PFSK-1 (cell line): ENCODE data around the gene LIMS2.
A peak's percentile ranks its signal among the peaks of the same experiment; 100 is the strongest.

Source experiments
- FOXP2 ChIP-seq: optimal IDR thresholded peaks from 2 replicates; pipeline ENCODE3; 2011; ENCODE audit warnings: borderline replicate concordance, control low read depth, inconsistent platforms; ENCODE audit not compliant: insufficient read depth; ENCODE audit errors: extremely low read length, extremely low read depth
- POLR2AphosphoS5 ChIP-seq: IDR thresholded peaks from 2 replicates; pipeline ENCODE4 v1.6.1; 2012; ENCODE audit warnings: low read depth, mild to moderate bottlenecking, control low read depth, low read length, moderate library complexity
- SIN3A ChIP-seq: IDR thresholded peaks from 2 replicates; pipeline ENCODE4 v1.6.1; 2012; ENCODE audit warnings: mild to moderate bottlenecking, low read length, moderate library complexity, borderline replicate concordance; ENCODE audit not compliant: insufficient read depth
- TAF1 ChIP-seq: IDR thresholded peaks from 2 replicates; pipeline ENCODE4 v1.6.1; 2012; ENCODE audit warnings: low read length, control low read depth, borderline replicate concordance; ENCODE audit not compliant: insufficient read depth
- TF ChIP-seq, protein P1 (sequence below), 2 experiments: IDR thresholded peaks; 2 replicates each; pipeline versions ENCODE4 v1.6.1 to v1.8.0; 2011 to 2012; ENCODE audit warnings: low read depth in 2 of 2, low read length in 2 of 2, control low read depth in 1 of 2, inconsistent platforms in 1 of 2, mild to moderate bottlenecking in 1 of 2, moderate library complexity in 1 of 2; ENCODE audit not compliant: insufficient read depth in 1 of 2

Gene LIMS2

DNA sequence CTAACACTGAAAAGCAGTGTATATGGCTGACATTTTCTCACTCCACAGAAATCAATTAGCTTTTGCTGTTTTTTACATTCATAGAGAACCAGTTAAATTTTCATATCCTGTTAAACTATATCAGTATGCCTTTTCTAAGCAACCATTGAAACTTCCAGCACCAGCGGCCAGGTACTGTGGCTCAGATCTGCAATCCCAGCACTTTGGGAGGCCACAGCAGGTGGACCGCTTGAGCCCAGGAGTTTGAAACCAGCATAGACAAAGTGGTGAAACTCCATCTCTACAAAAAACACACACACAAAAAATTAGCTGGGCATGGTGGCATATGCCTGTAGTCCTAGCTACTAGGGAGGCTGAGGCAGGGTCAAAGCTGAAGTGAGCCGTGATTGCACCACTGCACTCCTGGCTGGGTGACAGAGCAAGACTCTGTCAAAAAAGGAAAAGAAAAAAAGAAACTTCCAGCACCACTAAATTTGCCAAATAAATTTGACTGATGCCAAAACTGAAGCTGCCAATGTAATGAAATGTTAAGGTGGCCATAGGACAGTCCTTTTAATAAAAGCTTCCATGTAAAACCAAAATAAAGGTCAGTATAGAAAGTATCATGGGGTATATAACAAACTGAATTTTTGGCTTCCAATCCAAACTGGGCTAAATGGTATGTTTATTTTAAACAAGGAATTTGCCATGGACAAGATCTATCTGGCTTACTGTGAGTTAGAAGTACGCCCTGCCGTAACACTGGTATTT is 29.5 kb upstream of the LIMS2 start:
- TF ChIP-seq TAF1 (no peak), POLR2AphosphoS5 (no peak), SIN3A (no peak), FOXP2 (no peak)
- TF ChIP-seq, protein P1, sequence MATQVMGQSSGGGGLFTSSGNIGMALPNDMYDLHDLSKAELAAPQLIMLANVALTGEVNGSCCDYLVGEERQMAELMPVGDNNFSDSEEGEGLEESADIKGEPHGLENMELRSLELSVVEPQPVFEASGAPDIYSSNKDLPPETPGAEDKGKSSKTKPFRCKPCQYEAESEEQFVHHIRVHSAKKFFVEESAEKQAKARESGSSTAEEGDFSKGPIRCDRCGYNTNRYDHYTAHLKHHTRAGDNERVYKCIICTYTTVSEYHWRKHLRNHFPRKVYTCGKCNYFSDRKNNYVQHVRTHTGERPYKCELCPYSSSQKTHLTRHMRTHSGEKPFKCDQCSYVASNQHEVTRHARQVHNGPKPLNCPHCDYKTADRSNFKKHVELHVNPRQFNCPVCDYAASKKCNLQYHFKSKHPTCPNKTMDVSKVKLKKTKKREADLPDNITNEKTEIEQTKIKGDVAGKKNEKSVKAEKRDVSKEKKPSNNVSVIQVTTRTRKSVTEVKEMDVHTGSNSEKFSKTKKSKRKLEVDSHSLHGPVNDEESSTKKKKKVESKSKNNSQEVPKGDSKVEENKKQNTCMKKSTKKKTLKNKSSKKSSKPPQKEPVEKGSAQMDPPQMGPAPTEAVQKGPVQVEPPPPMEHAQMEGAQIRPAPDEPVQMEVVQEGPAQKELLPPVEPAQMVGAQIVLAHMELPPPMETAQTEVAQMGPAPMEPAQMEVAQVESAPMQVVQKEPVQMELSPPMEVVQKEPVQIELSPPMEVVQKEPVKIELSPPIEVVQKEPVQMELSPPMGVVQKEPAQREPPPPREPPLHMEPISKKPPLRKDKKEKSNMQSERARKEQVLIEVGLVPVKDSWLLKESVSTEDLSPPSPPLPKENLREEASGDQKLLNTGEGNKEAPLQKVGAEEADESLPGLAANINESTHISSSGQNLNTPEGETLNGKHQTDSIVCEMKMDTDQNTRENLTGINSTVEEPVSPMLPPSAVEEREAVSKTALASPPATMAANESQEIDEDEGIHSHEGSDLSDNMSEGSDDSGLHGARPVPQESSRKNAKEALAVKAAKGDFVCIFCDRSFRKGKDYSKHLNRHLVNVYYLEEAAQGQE (IDR thresholded peaks at IDR 0.05; ENCODE audit: insufficient read depth in 1 of 2, low read depth in 2 of 2, low read length in 2 of 2), result no peak

DNA sequence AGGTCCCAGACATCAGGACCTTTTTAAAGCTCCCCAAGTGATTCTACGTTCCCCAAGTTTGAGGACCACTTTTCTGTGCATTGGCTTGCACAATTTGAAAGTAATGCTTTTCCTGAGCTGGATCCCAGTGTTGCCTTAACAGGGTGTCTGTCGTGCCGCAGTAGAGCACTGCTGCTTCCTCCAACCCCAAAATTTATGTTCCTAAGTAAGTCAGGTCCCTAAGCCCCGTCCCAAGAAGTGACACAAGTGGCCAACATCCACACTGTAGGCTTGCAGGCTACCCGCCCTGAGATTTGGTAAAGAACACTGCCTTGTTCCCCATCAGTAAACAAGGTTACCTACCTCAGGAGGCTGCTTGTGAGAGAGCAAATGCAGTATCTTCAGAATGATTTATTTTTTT is 28.0 kb upstream of the LIMS2 start:
- TF ChIP-seq SIN3A, result no peak
- TF ChIP-seq TAF1, result no peak
- no peak for TF ChIP-seq FOXP2
- TF ChIP-seq, protein P1 (IDR thresholded peaks at IDR 0.05; ENCODE audit: insufficient read depth in 1 of 2, low read depth in 2 of 2, low read length in 2 of 2), result no peak
- TF ChIP-seq POLR2AphosphoS5, result no peak

DNA sequence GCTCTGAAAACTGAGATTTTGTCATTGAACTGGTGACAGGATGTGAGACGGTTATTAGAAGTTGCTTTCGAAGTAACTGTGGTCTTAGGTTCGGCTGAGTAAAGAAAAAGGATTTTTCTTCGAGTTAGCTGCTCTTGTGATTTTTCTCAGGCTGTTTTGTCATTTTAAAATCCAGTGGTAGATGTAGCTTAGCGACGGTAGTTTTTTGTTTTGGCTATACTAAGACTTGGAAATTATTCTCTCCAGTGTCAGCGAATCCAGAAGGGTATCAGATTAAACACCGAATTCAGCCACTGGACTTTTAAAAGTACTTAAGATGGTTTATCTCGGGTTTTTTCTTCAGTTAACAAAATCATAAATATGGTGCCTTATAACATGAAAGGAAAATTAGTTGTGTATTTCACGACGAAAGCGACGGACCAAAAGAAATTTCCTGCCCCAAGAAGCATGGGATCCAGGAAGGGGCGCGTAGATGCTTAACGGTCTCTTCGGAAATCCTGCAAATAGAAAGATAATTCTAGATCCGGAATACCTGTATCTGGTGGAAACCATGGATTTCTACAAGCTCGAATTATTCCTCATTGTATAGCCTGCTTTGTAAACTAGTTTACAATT is 27.2 kb upstream of the LIMS2 start:
- TF ChIP-seq TAF1 (peak; percentile 23; the same call in 1 of the 2 replicates), FOXP2 (no peak)

DNA sequence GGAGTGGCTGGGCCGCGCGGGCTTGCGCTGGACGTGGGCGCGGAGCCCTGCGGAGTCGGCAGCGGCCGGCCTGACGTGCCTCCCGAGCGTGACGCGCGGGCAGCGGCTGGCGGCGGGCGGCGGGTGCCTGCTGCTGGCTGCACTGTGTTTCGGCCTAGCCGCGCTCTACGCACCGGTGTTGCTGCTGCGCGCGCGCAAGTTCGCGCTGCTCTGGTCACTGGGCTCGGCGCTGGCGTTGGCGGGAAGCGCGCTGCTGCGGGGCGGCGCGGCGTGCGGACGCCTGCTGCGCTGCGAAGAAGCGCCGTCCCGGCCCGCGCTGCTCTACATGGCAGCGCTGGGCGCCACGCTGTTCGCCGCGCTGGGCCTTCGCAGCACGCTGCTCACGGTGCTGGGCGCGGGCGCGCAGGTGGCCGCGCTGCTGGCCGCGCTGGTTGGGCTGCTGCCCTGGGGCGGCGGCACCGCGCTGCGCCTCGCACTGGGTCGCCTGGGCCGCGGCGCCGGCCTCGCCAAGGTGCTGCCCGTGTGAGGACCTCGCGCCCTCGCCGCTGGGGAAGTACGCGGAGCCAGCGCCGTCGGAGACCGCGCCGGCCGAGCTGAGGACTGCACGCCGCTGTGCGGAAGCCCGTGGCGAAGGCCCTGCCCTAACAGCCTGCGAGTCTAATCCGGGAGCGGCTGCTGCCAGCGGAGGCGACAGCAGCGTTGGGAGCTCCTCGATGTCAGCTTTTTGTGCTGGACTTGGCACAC is 26.5 kb upstream of the LIMS2 start:
- TF ChIP-seq TAF1 (0 out of 2 replicates have a peak, but pooled peaks have one; percentile 33), POLR2AphosphoS5 (no peak), FOXP2 (peak; percentile 71), SIN3A (no peak)
- TF ChIP-seq, protein P1 (IDR thresholded peaks at IDR 0.05; ENCODE audit: insufficient read depth in 1 of 2, low read depth in 2 of 2, low read length in 2 of 2), result no peak

DNA sequence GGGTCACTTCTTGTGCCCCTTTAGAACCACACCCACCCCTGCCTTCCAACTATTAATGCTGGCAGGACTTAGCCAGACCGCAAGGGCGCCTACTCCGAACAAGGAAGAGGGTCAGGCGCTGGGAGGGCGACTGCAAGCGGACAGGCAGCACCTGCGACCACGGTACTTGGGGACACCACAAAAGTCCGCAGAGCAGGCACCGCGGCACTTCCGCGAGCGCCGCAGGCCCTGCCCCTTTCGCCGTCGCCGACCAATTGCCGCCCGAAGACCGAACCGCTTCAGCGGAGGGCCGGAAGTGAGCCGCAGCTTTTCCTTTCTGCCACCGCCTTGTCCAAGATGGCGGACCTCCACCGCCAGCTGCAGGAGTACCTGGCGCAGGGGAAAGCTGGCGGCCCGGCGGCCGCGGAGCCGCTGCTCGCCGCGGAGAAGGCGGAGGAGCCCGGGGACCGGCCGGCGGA is 25.9 kb upstream of the LIMS2 start, which contains the start of gene SFT2D3:
Gene SFT2D3, plus strand, starts transcription at position 305 of the 458 bp plus-strand sequence. Its CDS starts 32 bp downstream, at position 337.
- TF ChIP-seq TAF1 (peak; percentile 97), SIN3A (no peak), FOXP2 (no peak), POLR2AphosphoS5 (peak; percentile 93)
- TF ChIP-seq, protein P1 (IDR thresholded peaks at IDR 0.05; ENCODE audit: insufficient read depth in 1 of 2, low read depth in 2 of 2, low read length in 2 of 2), result peak; percentile 6 to 55; a peak in 1 of 4 replicates
